Measurements from ENCODE around the gene CDCA4. TPM values are rescaled to one million over a fixed set of nuclear protein-coding genes. Genes with fewer than 3 reads are reported as not detected.
A peak's percentile ranks its signal among the peaks of the same experiment; 100 is the strongest.

The CDCA4 gene
- total RNA-seq, 1 donor from 2014 or later, result 4.1 TPM

GRCh38 chr14:104968541-104969401 is 52.1 kb downstream of the CDCA4 start:
- H3K36me3 ChIP-seq, result no peaks in the 10 kb centered on the region
- peak; percentile 16 for TF ChIP-seq CTCF (IDR thresholded peaks at IDR 0.05)
- no peak for ATAC-seq
- intact Hi-C loops (cut with DNase I), result loop anchor here (5.0 kb wide), 1 partner anchor 74 kb away; no protein-coding TSS in a partner anchor
- peak overlapping the region; percentile 42 for H3K27ac ChIP-seq
- H3K27me3 ChIP-seq, result peaks cover 10% of the 10 kb centered on the region
- peak overlapping the region; percentile 39 for H3K4me3 ChIP-seq
- H3K9me3 ChIP-seq, result no peaks in the 10 kb centered on the region
- DNase-seq, result no peak
- H3K4me1 ChIP-seq, result peaks cover 53% of the 10 kb centered on the region

- H3K36me3 ChIP-seq, result no peaks in the 10 kb centered on the region
- peak overlapping the region; percentile 42 for H3K27ac ChIP-seq
- ATAC-seq, result peak; percentile 2
- peaks cover 46% of the 10 kb centered on the region for H3K4me1 ChIP-seq
- H3K4me3 ChIP-seq, result peak overlapping the region; percentile 39
- peak; percentile 80 for DNase-seq
- peaks cover 10% of the 10 kb centered on the region for H3K27me3 ChIP-seq
- no peaks in the 10 kb centered on the region for H3K9me3 ChIP-seq
- TF ChIP-seq CTCF (IDR thresholded peaks at IDR 0.05), result no peak
- intact Hi-C loops (cut with DNase I), result loop anchor here (5.0 kb wide), 1 partner anchor 74 kb away; no protein-coding TSS in a partner anchor
These were observed 52.7 kb downstream of the CDCA4 start for GRCh38 chr14:104968153-104968527.

DNA sequence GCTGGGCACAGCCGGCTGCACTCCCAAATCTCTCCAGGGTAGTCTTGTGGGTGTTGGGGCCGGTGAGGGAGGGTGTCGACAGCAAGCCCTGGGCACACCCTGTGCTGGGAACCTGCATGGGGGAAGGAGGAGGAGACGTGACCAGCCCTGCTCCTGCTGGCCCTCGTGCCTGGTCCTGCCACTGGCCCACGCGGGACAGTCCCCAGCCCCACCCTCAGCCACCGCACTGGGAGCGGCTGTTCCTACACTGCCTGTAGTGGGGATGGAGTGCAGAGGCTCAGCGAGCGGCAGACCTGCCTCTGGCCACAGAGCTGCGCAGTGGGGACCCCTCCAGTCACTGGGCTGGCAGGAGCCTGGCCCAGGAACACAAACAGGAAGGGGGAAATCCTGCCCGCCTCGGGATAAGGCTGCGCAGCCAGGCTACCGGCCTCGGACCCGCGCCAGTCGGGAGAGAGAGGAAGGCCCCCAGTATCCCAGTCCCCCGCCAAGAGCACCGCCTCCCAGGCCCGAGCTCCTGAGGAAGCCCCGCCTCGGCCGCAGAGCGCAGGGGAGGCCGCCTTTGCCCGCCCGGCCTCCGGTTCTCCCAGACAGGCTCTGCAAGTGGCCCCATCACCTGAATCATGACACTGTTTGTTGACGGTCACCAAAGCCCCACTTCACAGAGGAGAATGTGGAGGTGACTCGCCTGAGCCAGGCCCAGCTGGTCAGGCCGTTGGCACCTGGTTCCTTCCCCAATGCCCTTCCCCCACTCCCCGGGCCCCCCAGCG is 53.3 kb downstream of the CDCA4 start:
- no peak for TF ChIP-seq CTCF (IDR thresholded peaks at IDR 0.05)
- intact Hi-C loops (cut with DNase I), result loop anchor here (5.0 kb wide), 1 partner anchor 75 kb away; no protein-coding TSS in a partner anchor

DNA sequence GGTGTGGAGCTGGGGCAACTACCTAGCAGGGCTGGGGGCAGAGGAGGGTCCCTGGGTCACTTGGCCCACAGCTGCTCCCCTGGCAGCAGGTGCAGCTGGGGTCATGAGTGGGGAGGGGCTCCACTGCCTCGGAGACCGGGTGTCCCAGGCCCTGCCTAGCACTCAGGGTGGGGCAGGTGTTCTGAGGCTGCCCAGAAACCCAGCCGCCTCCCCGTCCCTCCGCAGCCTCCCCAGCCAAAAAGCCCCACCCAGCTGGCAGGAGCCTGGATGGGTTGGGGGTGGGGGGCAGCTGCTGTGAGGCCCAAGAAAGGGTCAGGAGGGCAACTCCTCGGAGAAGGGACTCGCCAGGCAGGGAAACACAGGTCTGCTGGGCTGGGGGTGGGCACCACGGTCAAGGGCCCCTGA is 53.9 kb downstream of the CDCA4 start:
- H3K4me1 ChIP-seq, result peaks cover 36% of the 10 kb centered on the region
- intact Hi-C loops (cut with DNase I), result loop anchor here (5.0 kb wide), 1 partner anchor 75 kb away; no protein-coding TSS in a partner anchor
- H3K36me3 ChIP-seq, result no peaks in the 10 kb centered on the region
- H3K4me3 ChIP-seq, result no peak overlapping the region
- peak overlapping the region; percentile 42 for H3K27ac ChIP-seq
- H3K27me3 ChIP-seq, result peaks cover 10% of the 10 kb centered on the region
- no peak for TF ChIP-seq CTCF (IDR thresholded peaks at IDR 0.05)
- no peaks in the 10 kb centered on the region for H3K9me3 ChIP-seq
- DNase-seq (no peak), ATAC-seq (peak; percentile 14)

More for the DNA sequence above, 53.3 kb downstream of the CDCA4 start:
- H3K4me1 ChIP-seq, result peaks cover 41% of the 10 kb centered on the region
- H3K27ac ChIP-seq, result peak overlapping the region; percentile 42
- H3K9me3 ChIP-seq, result no peaks in the 10 kb centered on the region
- ATAC-seq, result peak; percentile 56
- peak; percentile 78 for DNase-seq
- peak overlapping the region; percentile 39 for H3K4me3 ChIP-seq
- H3K36me3 ChIP-seq, result no peaks in the 10 kb centered on the region
- H3K27me3 ChIP-seq, result peaks cover 10% of the 10 kb centered on the region

DNA sequence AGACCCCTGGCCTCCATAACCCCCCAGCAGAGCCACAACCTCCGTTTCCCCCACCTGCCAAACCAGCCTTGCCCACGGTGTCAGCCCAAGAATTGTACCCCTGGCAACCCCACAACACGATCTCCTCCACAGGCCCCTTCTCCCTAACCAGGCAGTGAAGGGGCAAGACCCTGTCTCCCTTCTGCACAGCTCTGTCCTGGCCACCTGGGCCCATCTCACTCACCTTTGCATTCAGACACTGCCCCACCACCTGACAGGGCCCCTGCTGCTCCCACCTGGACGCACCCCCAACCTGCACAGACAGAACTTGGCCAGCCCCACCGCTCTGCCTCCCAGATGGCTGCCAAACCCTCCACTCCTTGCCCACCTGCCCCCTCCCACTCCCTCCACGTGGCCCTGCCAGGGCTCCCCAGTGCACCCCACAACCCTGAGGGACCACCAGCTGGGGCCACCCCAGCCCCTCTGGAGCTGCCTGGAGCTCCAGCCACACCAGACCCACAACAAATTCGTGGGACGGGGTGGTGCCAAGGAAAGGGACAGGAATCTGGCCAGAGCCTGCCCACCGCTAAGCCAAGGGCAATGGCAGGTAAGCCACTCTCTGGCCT is 54.5 kb downstream of the CDCA4 start:
- H3K9me3 ChIP-seq, result no peaks in the 10 kb centered on the region
- peaks cover 10% of the 10 kb centered on the region for H3K27me3 ChIP-seq
- intact Hi-C loops (cut with DNase I), result loop anchor here (5.0 kb wide), 1 partner anchor 76 kb away; no protein-coding TSS in a partner anchor
- DNase-seq (no peak), ATAC-seq (no peak)
- H3K36me3 ChIP-seq, result no peaks in the 10 kb centered on the region
- H3K27ac ChIP-seq, result peak overlapping the region; percentile 42
- TF ChIP-seq CTCF (IDR thresholded peaks at IDR 0.05), result no peak
- no peak overlapping the region for H3K4me3 ChIP-seq
- peaks cover 32% of the 10 kb centered on the region for H3K4me1 ChIP-seq
